EL (cell line): ENCODE results near the gene DDX52.

Experiments used
- DNase-seq: peaks from one replicate; pipeline ENCODE4 v3.0.0-alpha.2; 2016

DDX52 gene

GRCh38 chr17:37574427-37574826 lies 68.8 kb downstream of the DDX52 start:
- DNase-seq = no peak

- no peak for DNase-seq
Observed at GRCh38 chr17:37571674-37572073, 71.6 kb downstream of the DDX52 start.

GRCh38 chr17:37570527-37571093 lies 72.6 kb downstream of the DDX52 start:
- peak; percentile 79 for DNase-seq

GRCh38 chr17:37568350-37569053 lies 74.7 kb downstream of the DDX52 start:
- DNase-seq = no peak

- no peak for DNase-seq
Observed at GRCh38 chr17:37567538-37567937, 75.7 kb downstream of the DDX52 start.

GRCh38 chr17:37567137-37567536 lies 76.1 kb downstream of the DDX52 start:
- DNase-seq = no peak

GRCh38 chr17:37564252-37564651 lies 79.0 kb downstream of the DDX52 start:
- DNase-seq = no peak

GRCh38 chr17:37562016-37562745 lies 81.1 kb downstream of the DDX52 start:
- DNase-seq = no peak
